ENCODE measurements around the gene IMMT.
"Not testable (repeated sequence)": the region's sequence is repeated elsewhere in the genome, so short reads cannot be mapped to it uniquely, and the experiment has no call there.

IMMT gene

GRCh38 chr2:86232910-86233309, 37.6 kb upstream of the IMMT start:
- DNase-seq (ENCODE audit: low spot score), result no peak
- in situ Hi-C loops (cut with MboI; ENCODE audit: low sequenced_read_pairs, unreplicated experiment), result no loop called here
- TF ChIP-seq, protein P1, sequence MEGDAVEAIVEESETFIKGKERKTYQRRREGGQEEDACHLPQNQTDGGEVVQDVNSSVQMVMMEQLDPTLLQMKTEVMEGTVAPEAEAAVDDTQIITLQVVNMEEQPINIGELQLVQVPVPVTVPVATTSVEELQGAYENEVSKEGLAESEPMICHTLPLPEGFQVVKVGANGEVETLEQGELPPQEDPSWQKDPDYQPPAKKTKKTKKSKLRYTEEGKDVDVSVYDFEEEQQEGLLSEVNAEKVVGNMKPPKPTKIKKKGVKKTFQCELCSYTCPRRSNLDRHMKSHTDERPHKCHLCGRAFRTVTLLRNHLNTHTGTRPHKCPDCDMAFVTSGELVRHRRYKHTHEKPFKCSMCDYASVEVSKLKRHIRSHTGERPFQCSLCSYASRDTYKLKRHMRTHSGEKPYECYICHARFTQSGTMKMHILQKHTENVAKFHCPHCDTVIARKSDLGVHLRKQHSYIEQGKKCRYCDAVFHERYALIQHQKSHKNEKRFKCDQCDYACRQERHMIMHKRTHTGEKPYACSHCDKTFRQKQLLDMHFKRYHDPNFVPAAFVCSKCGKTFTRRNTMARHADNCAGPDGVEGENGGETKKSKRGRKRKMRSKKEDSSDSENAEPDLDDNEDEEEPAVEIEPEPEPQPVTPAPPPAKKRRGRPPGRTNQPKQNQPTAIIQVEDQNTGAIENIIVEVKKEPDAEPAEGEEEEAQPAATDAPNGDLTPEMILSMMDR (IDR thresholded peaks at IDR 0.05; ENCODE audit: borderline replicate concordance, control extremely low read depth, extremely low read depth, insufficient read depth, missing control alignments), result no peak

GRCh38 chr2:86232373-86232784, 37.1 kb upstream of the IMMT start:
- DNase-seq (ENCODE audit: low spot score), result no peak
- in situ Hi-C loops (cut with MboI; ENCODE audit: low sequenced_read_pairs, unreplicated experiment), result no loop called here
- TF ChIP-seq, protein P1 (IDR thresholded peaks at IDR 0.05; ENCODE audit: borderline replicate concordance, control extremely low read depth, extremely low read depth, insufficient read depth, missing control alignments), result no peak

GRCh38 chr2:86231680-86232372, 36.6 kb upstream of the IMMT start:
- in situ Hi-C loops (cut with MboI; ENCODE audit: low sequenced_read_pairs, unreplicated experiment), result no loop called here
- TF ChIP-seq, protein P1 (IDR thresholded peaks at IDR 0.05; ENCODE audit: borderline replicate concordance, control extremely low read depth, extremely low read depth, insufficient read depth, missing control alignments), result no peak
- DNase-seq (ENCODE audit: low spot score), result peak; percentile 4

DNA sequence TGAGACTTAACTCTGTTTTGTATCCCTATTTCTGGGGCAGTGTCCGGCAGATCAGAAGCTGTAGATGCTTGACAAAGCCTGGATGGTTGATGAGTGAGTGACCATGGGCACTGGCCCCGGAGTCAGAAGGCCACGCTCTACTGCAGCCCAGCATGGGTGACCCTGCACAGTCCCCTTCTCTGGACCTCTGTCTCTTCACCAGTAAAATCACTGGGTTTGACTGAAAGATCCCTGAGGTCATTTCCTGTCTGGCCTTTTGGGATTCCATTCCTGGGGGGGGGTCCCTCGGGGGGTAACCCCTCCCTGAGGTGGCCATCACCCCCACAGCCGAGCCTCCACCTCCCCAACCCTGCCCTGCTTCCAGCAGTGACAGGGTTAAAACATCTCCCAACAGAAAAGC, 35.7 kb upstream of the IMMT start:
- TF ChIP-seq, protein P1 (IDR thresholded peaks at IDR 0.05; ENCODE audit: borderline replicate concordance, control extremely low read depth, extremely low read depth, insufficient read depth, missing control alignments), result no peak
- no peak for DNase-seq (ENCODE audit: low spot score)
- in situ Hi-C loops (cut with MboI; ENCODE audit: low sequenced_read_pairs, unreplicated experiment), result no loop called here

- TF ChIP-seq, protein P1 (IDR thresholded peaks at IDR 0.05; ENCODE audit: borderline replicate concordance, control extremely low read depth, extremely low read depth, insufficient read depth, missing control alignments), result no peak
- no peak for DNase-seq (ENCODE audit: low spot score)
- in situ Hi-C loops (cut with MboI; ENCODE audit: low sequenced_read_pairs, unreplicated experiment), result loop anchor here (10.0 kb wide), 1 partner anchor 136 kb away; no protein-coding TSS in a partner anchor
These were observed 34.0 kb upstream of the IMMT start for GRCh38 chr2:86229221-86229620.

DNA sequence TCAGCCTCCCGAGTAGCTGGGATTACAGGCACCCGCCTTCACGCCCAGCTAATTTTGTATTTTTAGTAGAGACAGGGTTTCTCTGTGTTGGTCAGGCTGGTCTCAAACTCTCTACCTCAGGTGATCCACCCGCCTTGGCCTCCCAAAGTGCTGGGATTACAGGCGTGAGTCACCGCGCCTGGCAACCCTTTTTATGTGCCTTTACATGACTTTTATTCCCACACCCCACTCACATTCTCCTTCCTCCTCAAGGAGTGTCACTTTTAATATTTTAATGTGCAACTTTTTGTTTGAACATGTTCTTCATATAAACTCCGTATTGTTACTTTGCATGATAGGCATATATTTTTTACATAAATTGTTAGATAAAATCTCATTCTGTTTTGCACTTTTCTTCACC, 33.3 kb upstream of the IMMT start:
- not testable (repeated sequence) for DNase-seq (ENCODE audit: low spot score)
- in situ Hi-C loops (cut with MboI; ENCODE audit: low sequenced_read_pairs, unreplicated experiment), result loop anchor here (10.0 kb wide), 1 partner anchor 136 kb away; no protein-coding TSS in a partner anchor

- in situ Hi-C loops (cut with MboI; ENCODE audit: low sequenced_read_pairs, unreplicated experiment), result loop anchor here (10.0 kb wide), 1 partner anchor 137 kb away; no protein-coding TSS in a partner anchor
- DNase-seq (ENCODE audit: low spot score), result no peak
- TF ChIP-seq, protein P1 (IDR thresholded peaks at IDR 0.05; ENCODE audit: borderline replicate concordance, control extremely low read depth, extremely low read depth, insufficient read depth, missing control alignments), result no peak
These were observed 32.4 kb upstream of the IMMT start for GRCh38 chr2:86227685-86228084.

All from GM13976 (cell line).